HepG2 (cell line): ENCODE results near the gene MAJIN. TPM values are rescaled to one million over a fixed set of nuclear protein-coding genes. Genes with fewer than 3 reads are reported as not detected.

Source experiments
- AHR ChIP-seq: IDR thresholded peaks from 2 replicates; pipeline ENCODE4 v1.6.1; 2018; ENCODE audit warnings: missing genetic modification reagents, missing compliant biosample characterization
- CREB1 ChIP-seq, 2 experiments: fragments of 450-650 bp in 1 of 2; IDR thresholded peaks; 2 replicates each; pipeline ENCODE4 v1.6.1; 2016 to 2017; ENCODE audit warnings: control low read depth in 1 of 2, mild to moderate bottlenecking in 1 of 2, missing compliant biosample characterization in 1 of 2, missing genetic modification characterization in 1 of 2
- DR1 ChIP-seq: sonication (generic); formaldehyde crosslinking; IDR thresholded peaks from 2 replicates; pipeline ENCODE4 v1.8.0; 2021; ENCODE audit warnings: mild to moderate bottlenecking, missing genetic modification reagents, inconsistent platforms
- MXD4 ChIP-seq: IDR thresholded peaks from 2 replicates; pipeline ENCODE4 v1.6.1; 2016; ENCODE audit warnings: mild to moderate bottlenecking, missing biosample characterization, missing genetic modification reagents
- NFKB2 ChIP-seq: sonication (generic); formaldehyde crosslinking; IDR thresholded peaks from 2 replicates; pipeline ENCODE4 v1.4.0; 2020; ENCODE audit warnings: missing genetic modification reagents, borderline replicate concordance
- TGIF2 ChIP-seq: IDR thresholded peaks from 2 replicates; pipeline ENCODE4 v1.6.1; 2016; ENCODE audit warnings: control low read depth, missing compliant biosample characterization
- ZFP1 ChIP-seq: IDR thresholded peaks from 2 replicates; pipeline ENCODE4 v1.6.1; 2016
- ZNF253 ChIP-seq: sonication (generic); formaldehyde crosslinking; IDR thresholded peaks from 2 replicates; pipeline ENCODE4 v1.8.0; 2022; ENCODE audit warnings: mild to moderate bottlenecking, missing genetic modification reagents, borderline replicate concordance
- ZNF326 ChIP-seq: sonication (generic); formaldehyde crosslinking; IDR thresholded peaks from 2 replicates; pipeline ENCODE4 v1.4.0; 2020; ENCODE audit warnings: missing genetic modification reagents, borderline replicate concordance
- ZNF552 ChIP-seq: sonication (generic); formaldehyde crosslinking; IDR thresholded peaks from 2 replicates; pipeline ENCODE4 v1.9.0; 2022; ENCODE audit warnings: missing genetic modification reagents, mild to moderate bottlenecking, borderline replicate concordance
- ZNF629 ChIP-seq: sonication (generic); formaldehyde crosslinking; conservative IDR thresholded peaks from 2 replicates; pipeline ENCODE4 v1.5.0; 2020; ENCODE audit warnings: missing genetic modification reagents
- polyA plus RNA-seq, 8 experiments: library from polyadenylated mRNA; depleted of rRNA in 3 of 8; stranded (reverse) in 7 of 8; unstranded in 1 of 8; fragments of >200 nt; fragmentation: Illumina TruSeq in 4 of 8; extraction: Trizol in 4 of 8; gene quantifications; 2 replicates each; pipeline versions ENCODE4 v1.2.1 to v1.2.3, GENCODE V29; 2011 to 2016; ENCODE audit warnings: low read depth in 4 of 8, missing spikeins in 1 of 8, mixed read lengths in 1 of 8; ENCODE audit not compliant: insufficient read depth in 1 of 8
- total RNA-seq, 5 experiments: library from RNA; depleted of rRNA; stranded (reverse); fragments of >200 nt; fragmentation: Illumina TruSeq; extraction: Trizol; gene quantifications; 2 replicates each; pipeline ENCODE4 v1.2.3, GENCODE V29; 2016; ENCODE audit warnings: low read depth in 1 of 5
- TF ChIP-seq, protein P1 (sequence below): sonication (generic); formaldehyde crosslinking; IDR thresholded peaks from 2 replicates; pipeline ENCODE4 v1.4.0; 2020; ENCODE audit warnings: missing genetic modification reagents
- TF ChIP-seq, protein P2 (sequence below): sonication (generic); formaldehyde crosslinking; IDR thresholded peaks from 2 replicates; pipeline ENCODE4 v1.4.0; 2020; ENCODE audit warnings: mild to moderate bottlenecking, missing genetic modification reagents
- TF ChIP-seq, protein P3 (sequence below): sonication (generic); formaldehyde crosslinking; conservative IDR thresholded peaks from 2 replicates; pipeline ENCODE4 v1.8.1; 2023; ENCODE audit warnings: missing genetic modification reagents
- TF ChIP-seq, protein P4 (sequence below): sonication (generic); formaldehyde crosslinking; IDR thresholded peaks from 2 replicates; pipeline ENCODE4; 2020; ENCODE audit warnings: missing genetic modification reagents, mild to moderate bottlenecking, borderline replicate concordance

MAJIN gene
- total and polyA plus RNA-seq, 2 of the 13 experiments (the other 11 are each of a cell fraction or from before 2014, with no cell fraction given) = not detected

DNA sequence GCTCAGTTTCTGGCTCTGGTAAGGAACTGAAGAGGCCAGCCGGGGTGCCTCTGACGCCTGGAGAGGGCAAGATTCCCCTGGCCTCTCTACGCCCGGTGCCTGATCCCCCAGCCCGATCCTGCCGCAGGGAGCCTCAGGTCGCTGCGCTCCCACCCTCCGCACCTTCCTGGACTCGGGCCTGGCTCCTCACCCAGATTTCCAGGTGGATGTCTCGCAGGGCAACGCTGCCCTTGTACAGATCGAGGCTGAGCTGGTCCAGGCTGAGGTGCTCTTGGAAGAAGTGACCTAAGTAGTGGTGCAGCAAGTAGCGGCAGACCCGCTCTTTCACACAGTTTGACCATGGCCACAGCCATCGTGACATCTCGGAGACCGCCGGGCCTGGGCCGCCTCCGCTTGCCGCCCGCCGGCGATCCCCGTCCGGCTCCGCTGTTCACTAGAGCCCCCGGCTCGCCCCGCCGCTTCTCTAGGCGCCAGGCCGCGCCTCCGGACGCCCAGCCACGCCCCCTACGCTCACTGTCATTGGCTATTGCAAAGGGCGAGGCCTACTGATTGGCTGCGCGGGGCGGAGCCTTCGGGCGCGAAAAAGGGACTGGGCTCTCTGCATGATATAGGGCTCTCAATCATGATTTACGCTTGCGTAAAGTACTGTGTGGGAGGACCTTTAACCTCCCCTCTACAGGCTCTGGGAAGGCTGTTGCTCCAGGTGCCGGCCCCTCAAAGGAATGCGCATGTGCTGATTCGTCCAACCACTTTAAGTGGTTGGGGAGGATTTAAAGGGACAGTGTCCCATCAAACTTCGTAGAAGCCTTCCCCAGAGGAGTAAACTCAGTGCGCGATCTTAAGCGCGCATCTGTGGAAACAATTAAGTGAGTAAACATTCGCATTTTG lies 54.9 kb downstream of the MAJIN start, which contains the start of gene ATG2A (continued):
- TF ChIP-seq, protein P1, sequence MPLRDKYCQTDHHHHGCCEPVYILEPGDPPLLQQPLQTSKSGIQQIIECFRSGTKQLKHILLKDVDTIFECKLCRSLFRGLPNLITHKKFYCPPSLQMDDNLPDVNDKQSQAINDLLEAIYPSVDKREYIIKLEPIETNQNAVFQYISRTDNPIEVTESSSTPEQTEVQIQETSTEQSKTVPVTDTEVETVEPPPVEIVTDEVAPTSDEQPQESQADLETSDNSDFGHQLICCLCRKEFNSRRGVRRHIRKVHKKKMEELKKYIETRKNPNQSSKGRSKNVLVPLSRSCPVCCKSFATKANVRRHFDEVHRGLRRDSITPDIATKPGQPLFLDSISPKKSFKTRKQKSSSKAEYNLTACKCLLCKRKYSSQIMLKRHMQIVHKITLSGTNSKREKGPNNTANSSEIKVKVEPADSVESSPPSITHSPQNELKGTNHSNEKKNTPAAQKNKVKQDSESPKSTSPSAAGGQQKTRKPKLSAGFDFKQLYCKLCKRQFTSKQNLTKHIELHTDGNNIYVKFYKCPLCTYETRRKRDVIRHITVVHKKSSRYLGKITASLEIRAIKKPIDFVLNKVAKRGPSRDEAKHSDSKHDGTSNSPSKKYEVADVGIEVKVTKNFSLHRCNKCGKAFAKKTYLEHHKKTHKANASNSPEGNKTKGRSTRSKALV (CRISPR knock-in tag) = no peak
- TF ChIP-seq, protein P2, sequence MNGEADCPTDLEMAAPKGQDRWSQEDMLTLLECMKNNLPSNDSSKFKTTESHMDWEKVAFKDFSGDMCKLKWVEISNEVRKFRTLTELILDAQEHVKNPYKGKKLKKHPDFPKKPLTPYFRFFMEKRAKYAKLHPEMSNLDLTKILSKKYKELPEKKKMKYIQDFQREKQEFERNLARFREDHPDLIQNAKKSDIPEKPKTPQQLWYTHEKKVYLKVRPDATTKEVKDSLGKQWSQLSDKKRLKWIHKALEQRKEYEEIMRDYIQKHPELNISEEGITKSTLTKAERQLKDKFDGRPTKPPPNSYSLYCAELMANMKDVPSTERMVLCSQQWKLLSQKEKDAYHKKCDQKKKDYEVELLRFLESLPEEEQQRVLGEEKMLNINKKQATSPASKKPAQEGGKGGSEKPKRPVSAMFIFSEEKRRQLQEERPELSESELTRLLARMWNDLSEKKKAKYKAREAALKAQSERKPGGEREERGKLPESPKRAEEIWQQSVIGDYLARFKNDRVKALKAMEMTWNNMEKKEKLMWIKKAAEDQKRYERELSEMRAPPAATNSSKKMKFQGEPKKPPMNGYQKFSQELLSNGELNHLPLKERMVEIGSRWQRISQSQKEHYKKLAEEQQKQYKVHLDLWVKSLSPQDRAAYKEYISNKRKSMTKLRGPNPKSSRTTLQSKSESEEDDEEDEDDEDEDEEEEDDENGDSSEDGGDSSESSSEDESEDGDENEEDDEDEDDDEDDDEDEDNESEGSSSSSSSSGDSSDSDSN (CRISPR knock-in tag) = peak; percentile 100
- 0 out of 2 replicates have a peak, but pooled peaks have one; percentile 52 for TF ChIP-seq AHR (CRISPR knock-in tag)
- TF ChIP-seq DR1 (CRISPR knock-in tag) = no peak; the same call in 1 of the 2 replicates
- no peak for TF ChIP-seq ZNF326
- TF ChIP-seq, protein P3, sequence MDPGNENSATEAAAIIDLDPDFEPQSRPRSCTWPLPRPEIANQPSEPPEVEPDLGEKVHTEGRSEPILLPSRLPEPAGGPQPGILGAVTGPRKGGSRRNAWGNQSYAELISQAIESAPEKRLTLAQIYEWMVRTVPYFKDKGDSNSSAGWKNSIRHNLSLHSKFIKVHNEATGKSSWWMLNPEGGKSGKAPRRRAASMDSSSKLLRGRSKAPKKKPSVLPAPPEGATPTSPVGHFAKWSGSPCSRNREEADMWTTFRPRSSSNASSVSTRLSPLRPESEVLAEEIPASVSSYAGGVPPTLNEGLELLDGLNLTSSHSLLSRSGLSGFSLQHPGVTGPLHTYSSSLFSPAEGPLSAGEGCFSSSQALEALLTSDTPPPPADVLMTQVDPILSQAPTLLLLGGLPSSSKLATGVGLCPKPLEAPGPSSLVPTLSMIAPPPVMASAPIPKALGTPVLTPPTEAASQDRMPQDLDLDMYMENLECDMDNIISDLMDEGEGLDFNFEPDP = 0 out of 2 replicates have a peak, but pooled peaks have one; percentile 93
- no peak for TF ChIP-seq ZNF629
- TF ChIP-seq, protein P4, sequence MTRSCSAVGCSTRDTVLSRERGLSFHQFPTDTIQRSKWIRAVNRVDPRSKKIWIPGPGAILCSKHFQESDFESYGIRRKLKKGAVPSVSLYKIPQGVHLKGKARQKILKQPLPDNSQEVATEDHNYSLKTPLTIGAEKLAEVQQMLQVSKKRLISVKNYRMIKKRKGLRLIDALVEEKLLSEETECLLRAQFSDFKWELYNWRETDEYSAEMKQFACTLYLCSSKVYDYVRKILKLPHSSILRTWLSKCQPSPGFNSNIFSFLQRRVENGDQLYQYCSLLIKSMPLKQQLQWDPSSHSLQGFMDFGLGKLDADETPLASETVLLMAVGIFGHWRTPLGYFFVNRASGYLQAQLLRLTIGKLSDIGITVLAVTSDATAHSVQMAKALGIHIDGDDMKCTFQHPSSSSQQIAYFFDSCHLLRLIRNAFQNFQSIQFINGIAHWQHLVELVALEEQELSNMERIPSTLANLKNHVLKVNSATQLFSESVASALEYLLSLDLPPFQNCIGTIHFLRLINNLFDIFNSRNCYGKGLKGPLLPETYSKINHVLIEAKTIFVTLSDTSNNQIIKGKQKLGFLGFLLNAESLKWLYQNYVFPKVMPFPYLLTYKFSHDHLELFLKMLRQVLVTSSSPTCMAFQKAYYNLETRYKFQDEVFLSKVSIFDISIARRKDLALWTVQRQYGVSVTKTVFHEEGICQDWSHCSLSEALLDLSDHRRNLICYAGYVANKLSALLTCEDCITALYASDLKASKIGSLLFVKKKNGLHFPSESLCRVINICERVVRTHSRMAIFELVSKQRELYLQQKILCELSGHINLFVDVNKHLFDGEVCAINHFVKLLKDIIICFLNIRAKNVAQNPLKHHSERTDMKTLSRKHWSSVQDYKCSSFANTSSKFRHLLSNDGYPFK (CRISPR knock-in tag) = 0 out of 2 replicates have a peak, but pooled peaks have one; percentile 34
- TF ChIP-seq ZNF552 = peak; percentile 53; the same call in 1 of the 2 replicates
- peak; percentile 81; the same call in 1 of the 2 replicates for TF ChIP-seq NFKB2 (CRISPR knock-in tag)
- TF ChIP-seq CREB1 (IDR thresholded peaks at IDR 0.05) = peak; percentile 49; the same call in 1 of the 2 replicates
- peak; percentile 65 for TF ChIP-seq CREB1 (CRISPR knock-in tag; IDR thresholded peaks at IDR 0.05)
- peak; percentile 44; the same call in 1 of the 2 replicates for TF ChIP-seq ZNF253 (CRISPR knock-in tag)
- TF ChIP-seq ZFP1 (CRISPR knock-in tag) = no peak
- 0 out of 2 replicates have a peak, but pooled peaks have one; percentile 67 for TF ChIP-seq TGIF2 (CRISPR knock-in tag)
- TF ChIP-seq MXD4 (CRISPR knock-in tag) = peak; percentile 76; the same call in 1 of the 2 replicates
